WERI-Rb-1 (cell line): ENCODE data around the gene TRABD2B.

ENCODE experiments used
- DNase-seq: peaks from one replicate; pipeline ENCODE4 v3.0.0-alpha.2; 2020
- H3K27ac ChIP-seq: fragments of 250-450 bp; sonication (Bioruptor Pico); 2 replicates; pipeline ENCODE4 v1.5.1; 2020; ENCODE audit warnings: mild to moderate bottlenecking, moderate library complexity
- H3K27me3 ChIP-seq: fragments of 250-450 bp; sonication (Bioruptor Pico); 2 replicates; pipeline ENCODE4 v1.5.1; 2021; ENCODE audit warnings: mild to moderate bottlenecking, low read depth, moderate library complexity; ENCODE audit not compliant: insufficient read depth, severe bottlenecking
- H3K36me3 ChIP-seq: fragments of 250-450 bp; sonication (Bioruptor Pico); 2 replicates; pipeline ENCODE4 v1.5.1; 2020; ENCODE audit warnings: mild to moderate bottlenecking, moderate library complexity
- H3K4me3 ChIP-seq: 2 replicates; pipeline ENCODE4 v1.5.1; 2011; ENCODE audit warnings: low read depth, mild to moderate bottlenecking, control low read depth, low read length
- H3K9me3 ChIP-seq: fragments of 250-450 bp; sonication (Bioruptor Pico); 2 replicates; pipeline ENCODE4 v1.5.1; 2021; ENCODE audit warnings: mild to moderate bottlenecking, moderate library complexity; ENCODE audit not compliant: severe bottlenecking
- CTCF ChIP-seq: IDR thresholded peaks from 2 replicates; pipeline ENCODE4 v1.5.1; 2011; ENCODE audit warnings: low read depth, mild to moderate bottlenecking, control low read depth, inconsistent platforms, low read length

Gene TRABD2B

GRCh38 chr1:47751193-47751592 lies 246.0 kb downstream of the TRABD2B start:
- Histone ChIP-seq H3K9me3 (no peaks in the 10 kb centered on the region), H3K4me3 (no peak overlapping the region), H3K27me3 (no peaks in the 10 kb centered on the region), H3K27ac (no peak overlapping the region), H3K36me3 (no peaks in the 10 kb centered on the region)
- DNase-seq: no peak
- TF ChIP-seq CTCF: no peak

GRCh38 chr1:47745715-47746609 lies 251.2 kb downstream of the TRABD2B start:
- no peaks in the 10 kb centered on the region for H3K36me3 ChIP-seq
- TF ChIP-seq CTCF: no peak
- H3K9me3 ChIP-seq: no peaks in the 10 kb centered on the region
- no peak overlapping the region for H3K4me3 ChIP-seq
- no peak for DNase-seq
- H3K27me3 ChIP-seq: no peaks in the 10 kb centered on the region
- H3K27ac ChIP-seq: no peak overlapping the region

GRCh38 chr1:47742890-47743760 lies 254.1 kb downstream of the TRABD2B start:
- no peaks in the 10 kb centered on the region for H3K27me3 ChIP-seq
- TF ChIP-seq CTCF: no peak

GRCh38 chr1:47738560-47739182 lies 258.5 kb downstream of the TRABD2B start:
- Histone ChIP-seq H3K4me3 (no peak overlapping the region), H3K27me3 (no peaks in the 10 kb centered on the region), H3K27ac (no peak overlapping the region), H3K9me3 (no peaks in the 10 kb centered on the region), H3K36me3 (no peaks in the 10 kb centered on the region)
- peak; percentile 46 for DNase-seq
- TF ChIP-seq CTCF: peak; percentile 73

More at GRCh38 chr1:47742890-47743760, 254.1 kb downstream of the TRABD2B start:
- H3K36me3 ChIP-seq: no peaks in the 10 kb centered on the region
- no peak for DNase-seq
- H3K9me3 ChIP-seq: no peaks in the 10 kb centered on the region
- no peak overlapping the region for H3K4me3 ChIP-seq
- no peak overlapping the region for H3K27ac ChIP-seq

GRCh38 chr1:47732489-47732888 lies 264.7 kb downstream of the TRABD2B start:
- Histone ChIP-seq H3K36me3 (no peaks in the 10 kb centered on the region), H3K4me3 (no peak overlapping the region), H3K9me3 (no peaks in the 10 kb centered on the region), H3K27ac (no peak overlapping the region), H3K27me3 (no peaks in the 10 kb centered on the region)
- TF ChIP-seq CTCF: no peak
- no peak for DNase-seq
